Activated CD4-positive, alpha-beta T cell treated with anti-CD3 and anti-CD28 coated beads for 36 hours (primary cell): Measurements from ENCODE around the gene WHRN. TPM values are rescaled to one million over a fixed set of nuclear protein-coding genes. Genes with fewer than 3 reads are reported as not detected.

Experiments used
- ATAC-seq: fragments of 200-7000 bp; cut with Tn5 transposase; one replicate; pipeline ENCODE4 v1.10.0; 2021; ENCODE audit warnings: mild to moderate bottlenecking, moderate library complexity
- CTCF ChIA-PET: fragments of 350-600 bp; sonication (Branson Sonifier 250); formaldehyde crosslinking; loops from one replicate; lab custom pipeline; 2021; ENCODE audit warnings: antibody characterized with exemption; lab: Charles Lee
- POLR2A ChIA-PET: fragments of 350-600 bp; sonication (Branson Sonifier 250); formaldehyde crosslinking; loops from one replicate; lab custom pipeline; 2021; ENCODE audit warnings: antibody characterized with exemption, inconsistent platforms; lab: Charles Lee
- DNase-seq: peaks from one replicate; pipeline ENCODE4 v3.0.0-alpha.2; 2020
- H3K27ac Mint-ChIP-seq: one replicate; pipeline ENCODE4 v1.8.0; 2021; ENCODE audit warnings: mixed read lengths
- H3K27me3 Mint-ChIP-seq: one replicate; pipeline ENCODE4 v1.8.0; 2021; ENCODE audit warnings: mixed read lengths
- H3K36me3 Mint-ChIP-seq: one replicate; pipeline ENCODE4 v1.8.0; 2021; ENCODE audit warnings: low read depth, mixed read lengths
- H3K4me1 Mint-ChIP-seq: one replicate; pipeline ENCODE4 v1.8.0; 2021; ENCODE audit warnings: mixed read lengths
- H3K4me3 Mint-ChIP-seq: one replicate; pipeline ENCODE4 v1.8.0; 2021; ENCODE audit warnings: mild to moderate bottlenecking, moderate library complexity, mixed read lengths
- H3K9me3 Mint-ChIP-seq: one replicate; pipeline ENCODE4 v1.8.0; 2021; ENCODE audit warnings: low read depth, mixed read lengths
- intact Hi-C, 2 experiments: fragments of 100-400 bp; cut with DNase I in 1 of 2; cut with micrococcal nuclease in 1 of 2; formaldehyde crosslinking; loops; one replicate each; pipeline versions ENCODE4 v1.14.2 to v1.15.1; 2022 to 2024; cut with DNase I, micrococcal nuclease
- total RNA-seq, 2 experiments: library from RNA; stranded (reverse); gene quantifications; one replicate each; pipeline ENCODE4 v1.2.3, GENCODE V29; 2021

The WHRN gene
- total RNA-seq, 2 experiments from 2014 or later: 1.9 to 2.0 TPM

GRCh38 chr9:114370968-114371320, 134.3 kb downstream of the WHRN start:
- no peaks in the 10 kb centered on the region for H3K27me3 Mint-ChIP-seq
- ChIA-PET CTCF (interaction anchor here (1.3 kb wide), 1 partner anchor 26 kb away, joined by 4 read pairs; no protein-coding TSS in a partner anchor), POLR2A (no interaction called here)
- peaks cover 79% of the 10 kb centered on the region for H3K36me3 Mint-ChIP-seq
- peaks cover 88% of the 10 kb centered on the region for H3K4me1 Mint-ChIP-seq
- no peak for ATAC-seq
- peaks cover 2% of the 10 kb centered on the region for H3K9me3 Mint-ChIP-seq
- DNase-seq: no peak
- intact Hi-C loops: no loop called here
- H3K27ac Mint-ChIP-seq: peak overlapping the region; percentile 89
- no peak overlapping the region for H3K4me3 Mint-ChIP-seq

- ChIA-PET POLR2A (no interaction called here), CTCF (interaction anchor here (1.3 kb wide), 1 partner anchor 27 kb away, joined by 4 read pairs; no protein-coding TSS in a partner anchor)
- no peak overlapping the region for H3K4me3 Mint-ChIP-seq
- no peak for ATAC-seq
- no peak for DNase-seq
- H3K27me3 Mint-ChIP-seq: no peaks in the 10 kb centered on the region
- intact Hi-C loops: no loop called here
- peaks cover 88% of the 10 kb centered on the region for H3K4me1 Mint-ChIP-seq
- peak overlapping the region; percentile 89 for H3K27ac Mint-ChIP-seq
- H3K36me3 Mint-ChIP-seq: peaks cover 79% of the 10 kb centered on the region
- peaks cover 2% of the 10 kb centered on the region for H3K9me3 Mint-ChIP-seq
Measured at GRCh38 chr9:114370251-114370967, 134.9 kb downstream of the WHRN start.

- ChIA-PET CTCF (interaction anchor here (0.7 to 2.4 kb wide), 3 partner anchors 10 to 25 kb away, joined by 3 to 11 read pairs (median 4); no protein-coding TSS in a partner anchor), POLR2A (no interaction called here)
- DNase-seq: no peak
- no peak for ATAC-seq
- Mint-ChIP-seq H3K4me1 (peaks cover 87% of the 10 kb centered on the region), H3K27me3 (no peaks in the 10 kb centered on the region), H3K4me3 (no peak overlapping the region), H3K36me3 (peaks cover 78% of the 10 kb centered on the region), H3K27ac (peak overlapping the region; percentile 33), H3K9me3 (peaks cover 2% of the 10 kb centered on the region)
- intact Hi-C loops: no loop called here
Measured at GRCh38 chr9:114369216-114370130, 135.8 kb downstream of the WHRN start.

GRCh38 chr9:114367772-114368569, 137.3 kb downstream of the WHRN start:
- ATAC-seq: no peak
- Mint-ChIP-seq H3K27ac (peak overlapping the region; percentile 84), H3K9me3 (peaks cover 2% of the 10 kb centered on the region), H3K27me3 (no peaks in the 10 kb centered on the region), H3K4me3 (no peak overlapping the region), H3K4me1 (peaks cover 87% of the 10 kb centered on the region), H3K36me3 (peaks cover 79% of the 10 kb centered on the region)
- ChIA-PET POLR2A (interaction anchor here (0.6 kb wide), 2 partner anchors 11 to 262 kb away, joined by 3 to 5 read pairs; no protein-coding TSS in a partner anchor), CTCF (interaction anchor here (1.1 to 2.4 kb wide), 6 partner anchors 12 to 37 kb away, joined by 3 to 11 read pairs (median 5); no protein-coding TSS in a partner anchor)
- no peak for DNase-seq
- intact Hi-C loops: no loop called here

GRCh38 chr9:114367366-114367765, 137.9 kb downstream of the WHRN start:
- H3K4me3 Mint-ChIP-seq: no peak overlapping the region
- ATAC-seq (no peak), DNase-seq (no peak)
- CTCF ChIA-PET: interaction anchor here (0.8 to 2.4 kb wide), 7 partner anchors 12 to 38 kb away, joined by 3 to 11 read pairs (median 5); no protein-coding TSS in a partner anchor
- no peaks in the 10 kb centered on the region for H3K27me3 Mint-ChIP-seq
- H3K4me1 Mint-ChIP-seq: peaks cover 86% of the 10 kb centered on the region
- intact Hi-C loops: no loop called here
- H3K27ac Mint-ChIP-seq: peak overlapping the region; percentile 84
- H3K36me3 Mint-ChIP-seq: peaks cover 85% of the 10 kb centered on the region
- peaks cover 2% of the 10 kb centered on the region for H3K9me3 Mint-ChIP-seq
- POLR2A ChIA-PET: interaction anchor here (0.6 to 0.7 kb wide), 3 partner anchors 11 to 262 kb away, joined by 3 to 5 read pairs (median 4); no protein-coding TSS in a partner anchor

- Mint-ChIP-seq H3K9me3 (peaks cover 2% of the 10 kb centered on the region), H3K27ac (peak overlapping the region; percentile 84), H3K4me3 (peak overlapping the region; percentile 16), H3K36me3 (peaks cover 87% of the 10 kb centered on the region), H3K4me1 (peaks cover 82% of the 10 kb centered on the region), H3K27me3 (no peaks in the 10 kb centered on the region)
- peak; percentile 69 for DNase-seq
- ChIA-PET CTCF (interaction anchor here (0.8 to 4.5 kb wide), 6 partner anchors 13 to 39 kb away, joined by 3 to 34 read pairs (median 5); partner anchors contain the start of gene AKNA), POLR2A (interaction anchor here (0.7 to 1.2 kb wide), 3 partner anchors 19 to 222 kb away, joined by 3 to 4 read pairs (median 4); no protein-coding TSS in a partner anchor)
- intact Hi-C loops: loop anchor here (1.0 kb wide), 3 partner anchors 8 to 32 kb away; no protein-coding TSS in a partner anchor
- ATAC-seq: peak; percentile 72
Measured at GRCh38 chr9:114366334-114367128, 138.7 kb downstream of the WHRN start.

- intact Hi-C loops: no loop called here
- Mint-ChIP-seq H3K4me3 (no peak overlapping the region), H3K27ac (peak overlapping the region; percentile 94), H3K27me3 (no peaks in the 10 kb centered on the region), H3K36me3 (peaks cover 90% of the 10 kb centered on the region), H3K9me3 (peaks cover 2% of the 10 kb centered on the region), H3K4me1 (peaks cover 84% of the 10 kb centered on the region)
- DNase-seq (no peak), ATAC-seq (no peak)
- CTCF ChIA-PET: interaction anchor here (1.3 to 4.5 kb wide), 3 partner anchors 18 to 30 kb away, joined by 3 to 34 read pairs (median 8); partner anchors contain the start of gene AKNA
- POLR2A ChIA-PET: interaction anchor here (0.5 to 2.7 kb wide), 3 partner anchors 16 to 22 kb away, joined by 3 to 10 read pairs (median 8); partner anchors contain the start of gene AKNA
Measured at GRCh38 chr9:114365194-114365593, 140.1 kb downstream of the WHRN start.

GRCh38 chr9:114364134-114365041, 140.9 kb downstream of the WHRN start:
- H3K36me3 Mint-ChIP-seq: peaks cover 93% of the 10 kb centered on the region
- ChIA-PET CTCF (interaction anchor here (0.6 to 4.5 kb wide), 9 partner anchors 11 to 289 kb away, joined by 3 to 34 read pairs (median 5); partner anchors contain the start of gene AKNA), POLR2A (interaction anchor here (0.6 to 2.7 kb wide), 5 partner anchors 12 to 24 kb away, joined by 3 to 10 read pairs (median 3); no protein-coding TSS in a partner anchor)
- H3K4me1 Mint-ChIP-seq: peaks cover 84% of the 10 kb centered on the region
- H3K27me3 Mint-ChIP-seq: no peaks in the 10 kb centered on the region
- DNase-seq (no peak), ATAC-seq (peak; percentile 16)
- H3K9me3 Mint-ChIP-seq: no peaks in the 10 kb centered on the region
- intact Hi-C loops: no loop called here
- peak overlapping the region; percentile 33 for H3K4me3 Mint-ChIP-seq
- H3K27ac Mint-ChIP-seq: peak overlapping the region; percentile 94

- Mint-ChIP-seq H3K27me3 (no peaks in the 10 kb centered on the region), H3K27ac (peak overlapping the region; percentile 94), H3K4me3 (peak overlapping the region; percentile 33), H3K9me3 (no peaks in the 10 kb centered on the region), H3K36me3 (peaks cover 95% of the 10 kb centered on the region), H3K4me1 (peaks cover 84% of the 10 kb centered on the region)
- ChIA-PET POLR2A (interaction anchor here (0.6 to 2.7 kb wide), 5 partner anchors 11 to 25 kb away, joined by 3 to 10 read pairs (median 3); no protein-coding TSS in a partner anchor), CTCF (interaction anchor here (1.0 to 4.5 kb wide), 7 partner anchors 10 to 42 kb away, joined by 3 to 34 read pairs (median 7); partner anchors contain the start of gene AKNA)
- intact Hi-C loops: loop anchor here (1.0 kb wide), 2 partner anchors 14 to 22 kb away; no protein-coding TSS in a partner anchor
- ATAC-seq (peak; percentile 49), DNase-seq (no peak)
Measured at GRCh38 chr9:114363424-114363823, 141.8 kb downstream of the WHRN start.
